IMR-90 (cell line): ENCODE data around the gene KNCN. TPM values are rescaled to one million over a fixed set of nuclear protein-coding genes. Genes with fewer than 3 reads are reported as not detected.

Experiments used
- ATAC-seq: fragments of 200-7000 bp; cut with Tn5 transposase; 2 replicates; pipeline ENCODE4 v1.9.1; 2020; ENCODE audit warnings: low read depth, mild to moderate bottlenecking, moderate library complexity
- BruUV-seq: library from RNA; stranded (reverse); fragments of 400-500 nt; replicated peaks from 2 replicates; lab custom pipeline; 2021; lab: Mats Ljungman, UMichigan
- CTCF ChIA-PET: fragments of 300-600 bp; formaldehyde crosslinking; extraction: SDS; loops from one replicate; lab custom pipeline; 2021; ENCODE audit warnings: antibody characterized with exemption; lab: Yijun Ruan, JAX
- POLR2A ChIA-PET: fragments of 300-600 bp; sonication (Branson Sonifier 250); formaldehyde crosslinking; loops from one replicate; lab custom pipeline; 2022; ENCODE audit warnings: antibody characterized with exemption; ENCODE audit not compliant: unreplicated experiment; lab: Charles Lee
- DNase-seq: peaks from one replicate; pipeline ENCODE4 v3.0.0; 2013
- H2AFZ ChIP-seq: replicated peaks from 2 replicates; pipeline ENCODE3; 2013; ENCODE audit warnings: low read length, mild to moderate bottlenecking; ENCODE audit not compliant: poor library complexity
- H2AK5ac ChIP-seq: 2 replicates; pipeline ENCODE4 v1.6.1; 2013; ENCODE audit warnings: low read depth, low read length, inconsistent platforms
- H2AK9ac ChIP-seq: replicated peaks from 2 replicates; pipeline ENCODE3; 2013; ENCODE audit warnings: mild to moderate bottlenecking, low read depth, low read length, moderate library complexity; ENCODE audit not compliant: poor library complexity
- H2BK120ac ChIP-seq: 2 replicates; pipeline ENCODE4 v1.6.1; 2013; ENCODE audit warnings: low read depth, low read length, inconsistent platforms
- H2BK15ac ChIP-seq: 3 replicates; pipeline ENCODE4 v1.6.1; 2013; ENCODE audit warnings: low read depth, low read length, inconsistent platforms
- H2BK20ac ChIP-seq: 2 replicates; pipeline ENCODE4 v1.6.1; 2013; ENCODE audit warnings: low read depth, mild to moderate bottlenecking, inconsistent platforms, low read length, moderate library complexity
- H2BK5ac ChIP-seq: 2 replicates; pipeline ENCODE4 v1.6.1; 2013; ENCODE audit warnings: mild to moderate bottlenecking, low read depth, low read length, inconsistent platforms; ENCODE audit not compliant: poor library complexity, severe bottlenecking
- H3K14ac ChIP-seq: replicated peaks from 2 replicates; pipeline ENCODE4 v1.6.1; 2013; ENCODE audit warnings: low read depth, low read length, inconsistent platforms
- H3K18ac ChIP-seq: 2 replicates; pipeline ENCODE4 v1.6.1; 2013; ENCODE audit warnings: low read depth, low read length, control low read depth
- H3K23ac ChIP-seq: 2 replicates; pipeline ENCODE4 v1.6.1; 2013; ENCODE audit warnings: low read depth, low read length, inconsistent platforms
- H3K27ac ChIP-seq: 2 replicates; pipeline ENCODE4 v1.5.1; 2013; ENCODE audit warnings: mild to moderate bottlenecking, control low read depth, low read length; ENCODE audit not compliant: insufficient read depth
- H3K27me3 ChIP-seq: 2 replicates; pipeline ENCODE4 v1.6.1; 2013; ENCODE audit warnings: low read length; ENCODE audit not compliant: control insufficient read depth, insufficient read depth
- H3K36me3 ChIP-seq: 2 replicates; pipeline ENCODE4 v1.6.1; 2013; ENCODE audit warnings: low read length, mixed read lengths; ENCODE audit not compliant: control insufficient read depth, insufficient read depth
- H3K4ac ChIP-seq: 2 replicates; pipeline ENCODE4 v1.6.1; 2013; ENCODE audit warnings: low read depth, low read length, inconsistent platforms
- H3K4me1 ChIP-seq: 2 replicates; pipeline ENCODE4 v1.6.1; 2013; ENCODE audit warnings: low read length, mixed read lengths; ENCODE audit not compliant: control insufficient read depth, insufficient read depth
- H3K4me2 ChIP-seq: 2 replicates; pipeline ENCODE4 v1.6.1; 2013; ENCODE audit warnings: low read depth, mild to moderate bottlenecking, control low read depth, low read length, moderate library complexity
- H3K4me3 ChIP-seq: 2 replicates; pipeline ENCODE4 v1.5.1; 2013; ENCODE audit warnings: low read depth, mild to moderate bottlenecking, control low read depth, low read length, moderate library complexity; ENCODE audit not compliant: insufficient read depth
- H3K56ac ChIP-seq: 2 replicates; pipeline ENCODE4 v1.6.1; 2013; ENCODE audit warnings: low read length, inconsistent platforms; ENCODE audit not compliant: insufficient read depth; ENCODE audit errors: extremely low read depth
- H3K79me1 ChIP-seq, 2 experiments: 2 replicates each; pipeline ENCODE4 v1.6.1; 2013; ENCODE audit warnings: low read length in 2 of 2, inconsistent platforms in 1 of 2, low read depth in 1 of 2
- H3K9ac ChIP-seq: 2 replicates; pipeline ENCODE4 v1.6.1; 2013; ENCODE audit warnings: low read depth, low read length, control low read depth
- H3K9me1 ChIP-seq: 2 replicates; pipeline ENCODE4 v1.6.1; 2013; ENCODE audit warnings: low read length, inconsistent platforms; ENCODE audit not compliant: insufficient read depth
- H3K9me3 ChIP-seq: 2 replicates; pipeline ENCODE4 v1.6.1; 2013; ENCODE audit warnings: low read length; ENCODE audit not compliant: control insufficient read depth, insufficient read depth
- H4K20me1 ChIP-seq: 2 replicates; pipeline ENCODE4 v1.6.1; 2013; ENCODE audit warnings: low read length, inconsistent platforms; ENCODE audit not compliant: insufficient read depth
- H4K5ac ChIP-seq: 2 replicates; pipeline ENCODE4 v1.6.1; 2013; ENCODE audit warnings: mild to moderate bottlenecking, low read depth, low read length, control low read depth
- H4K8ac ChIP-seq, 2 experiments: 2 replicates each; pipeline ENCODE4 v1.6.1; 2013; ENCODE audit warnings: low read depth in 2 of 2, low read length in 2 of 2, control low read depth in 1 of 2, inconsistent platforms in 1 of 2
- H4K91ac ChIP-seq: 2 replicates; pipeline ENCODE4 v1.6.1; 2013; ENCODE audit warnings: low read depth, low read length, inconsistent platforms; ENCODE audit not compliant: insufficient read depth
- BHLHE40 ChIP-seq: fragments of 150-350 bp; IDR thresholded peaks from 2 replicates; pipeline ENCODE4 v1.6.1; 2016; ENCODE audit warnings: mild to moderate bottlenecking, low read depth, low read length
- CEBPB ChIP-seq: IDR thresholded peaks from 2 replicates; pipeline ENCODE4 v1.6.1; 2012; ENCODE audit warnings: low read depth, low read length, improper control_type of control experiment
- CHD1 ChIP-seq: IDR thresholded peaks from 2 replicates; pipeline ENCODE4 v1.6.1; 2012; ENCODE audit warnings: low read depth, low read length, improper control_type of control experiment
- FOS ChIP-seq: fragments of 150-350 bp; IDR thresholded peaks from 2 replicates; pipeline ENCODE4 v1.6.1; 2016; ENCODE audit warnings: low read depth, low read length
- MAFK ChIP-seq: IDR thresholded peaks from 2 replicates; pipeline ENCODE4 v1.6.1; 2012; ENCODE audit warnings: low read depth, low read length, improper control_type of control experiment
- MAZ ChIP-seq: IDR thresholded peaks from 2 replicates; pipeline ENCODE4 v1.6.1; 2012; ENCODE audit warnings: low read depth, mild to moderate bottlenecking, low read length, improper control_type of control experiment, moderate library complexity, borderline replicate concordance
- POLR2A ChIP-seq: IDR thresholded peaks from 2 replicates; pipeline ENCODE4 v1.6.1; 2012; ENCODE audit warnings: mild to moderate bottlenecking, low read depth, low read length
- RAD21 ChIP-seq: IDR thresholded peaks from 2 replicates; pipeline ENCODE4 v1.6.1; 2012; ENCODE audit warnings: low read length, improper control_type of control experiment
- RCOR1 ChIP-seq: IDR thresholded peaks from 2 replicates; pipeline ENCODE4 v1.6.1; 2012; ENCODE audit warnings: mild to moderate bottlenecking, low read length, improper control_type of control experiment; ENCODE audit not compliant: insufficient replicate concordance
- RFX5 ChIP-seq: IDR thresholded peaks from 2 replicates; pipeline ENCODE4 v1.8.0; 2012; ENCODE audit warnings: low read depth, mild to moderate bottlenecking, low read length, moderate library complexity
- WGBS, 2 experiments: methylation state at CpG; one replicate each; pipeline versions ENCODE4 v1.1.5 to v1.1.7; 2013; ENCODE audit warnings: missing lambda C conversion rate in 2 of 2; ENCODE audit not compliant: insufficient read length in 1 of 2; ENCODE audit errors: extremely low coverage in 2 of 2; 5-methylcytosine and 5-hydroxymethylcytosine counted together
- dilution Hi-C: fragments of 300-500 bp; cut with HindIII; formaldehyde crosslinking; loops from one replicate; pipeline ENCODE4 v1.14.3; 2018; ENCODE audit warnings: low sequenced_read_pairs; ENCODE audit not compliant: unreplicated experiment
- in situ Hi-C: fragments of 300-500 bp; cut with MboI; formaldehyde crosslinking; loops from 3 replicates; pipeline ENCODE4 v1.14.3; 2019; ENCODE audit warnings: low sequenced_read_pairs, inconsistent platforms, mixed read lengths
- intact Hi-C: fragments of 100-400 bp; cut with micrococcal nuclease; formaldehyde crosslinking; loops from 2 replicates; pipeline ENCODE4 v1.10.0; 2022
- polyA plus RNA-seq, 3 experiments: library from polyadenylated mRNA; depleted of rRNA; stranded (reverse); fragments of >200 nt; gene quantifications; 2 replicates each; pipeline ENCODE4 v1.2.3, GENCODE V29; 2012; ENCODE audit warnings: low replicate concordance in 1 of 3
- total RNA-seq: library from RNA; depleted of rRNA; stranded (reverse); fragments of >200 nt; gene quantifications from 2 replicates; pipeline ENCODE4 v1.2.3, GENCODE V29; 2012
- TF ChIP-seq, protein P1 (sequence below): fragments of 150-350 bp; IDR thresholded peaks from 2 replicates; pipeline ENCODE4 v1.6.1; 2017; ENCODE audit warnings: mild to moderate bottlenecking, antibody characterized with exemption, low read length, low read depth
- TF ChIP-seq, protein P2 (sequence below): conservative IDR thresholded peaks from 2 replicates; pipeline ENCODE4 v1.5.1; 2012; ENCODE audit warnings: mild to moderate bottlenecking, low read depth, low read length, improper control_type of control experiment

KNCN gene
- total and polyA plus RNA-seq, 2 of the 4 experiments (the other 2 are of a cell fraction), result not detected

DNA sequence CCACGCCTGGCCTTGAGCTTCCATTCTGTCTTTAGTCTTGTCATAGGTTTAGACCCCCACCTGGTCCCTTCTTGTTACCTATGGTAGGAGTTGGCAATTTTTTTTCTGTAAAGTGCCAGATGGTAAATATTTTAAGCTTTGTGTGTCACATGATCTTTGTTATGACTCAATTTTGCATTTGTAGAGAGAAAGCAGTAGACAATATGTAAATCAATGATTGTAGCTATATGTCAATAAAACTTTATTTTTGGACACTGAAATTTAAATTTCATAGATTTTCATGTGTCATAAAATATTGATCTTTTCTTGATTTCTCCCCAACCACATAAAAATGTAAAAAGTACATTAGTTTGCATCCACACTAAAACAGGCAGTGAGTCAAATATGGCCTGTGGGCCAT is 44.6 kb upstream of the KNCN start:
- Histone ChIP-seq H3K9me3 (no peaks in the 10 kb centered on the region), H3K36me3 (peaks cover 29% of the 10 kb centered on the region), H3K4me3 (no peak overlapping the region), H3K4ac (no peak overlapping the region), H2BK20ac (no peak overlapping the region), H3K27me3 (no peaks in the 10 kb centered on the region), H3K9ac (no peak overlapping the region), H3K9me1 (peaks cover 20% of the 10 kb centered on the region; the same call in 1 of the 2 replicates), H3K23ac (no peak overlapping the region), H3K56ac (no peak overlapping the region), H4K8ac (no peak overlapping the region), H4K91ac (no peak overlapping the region), H4K5ac (no peak overlapping the region), H3K14ac (no peak overlapping the region), H4K20me1 (peaks cover 20% of the 10 kb centered on the region; the same call in 1 of the 2 replicates), H2BK5ac (no peak overlapping the region), H3K4me1 (peaks cover 8% of the 10 kb centered on the region), H3K79me1 (peaks cover 21 to 51% of the 10 kb centered on the region in 2 experiments), H2AFZ (no peak overlapping the region), H2BK15ac (no peak overlapping the region), H2AK5ac (no peak overlapping the region), H3K27ac (no peak overlapping the region), H3K18ac (no peak overlapping the region), H2AK9ac (no peak overlapping the region), H3K4me2 (no peak overlapping the region), H2BK120ac (no peak overlapping the region)
- ATAC-seq, result no peak
- DNase-seq, result no peak
- in situ Hi-C loops (no loop called here), dilution Hi-C loops (no loop called here), intact Hi-C loops (no loop called here)
- no CpG with 5 or more reads among the region's 1 CpG for WGBS, 2 experiments
- ChIA-PET CTCF (interaction anchor here (1.2 kb wide), 1 partner anchor 8 kb away, joined by 8 read pairs; the partner anchor contains the start of gene MKNK1), POLR2A (no interaction called here)
- no TSS peak for BruUV-seq
- TF ChIP-seq BHLHE40 (no peak), CHD1 (no peak), MAFK (no peak), RCOR1 (no peak), POLR2A (no peak), CEBPB (no peak), RAD21 (no peak), FOS (no peak), MAZ (no peak), RFX5 (no peak)
- TF ChIP-seq, protein P1, sequence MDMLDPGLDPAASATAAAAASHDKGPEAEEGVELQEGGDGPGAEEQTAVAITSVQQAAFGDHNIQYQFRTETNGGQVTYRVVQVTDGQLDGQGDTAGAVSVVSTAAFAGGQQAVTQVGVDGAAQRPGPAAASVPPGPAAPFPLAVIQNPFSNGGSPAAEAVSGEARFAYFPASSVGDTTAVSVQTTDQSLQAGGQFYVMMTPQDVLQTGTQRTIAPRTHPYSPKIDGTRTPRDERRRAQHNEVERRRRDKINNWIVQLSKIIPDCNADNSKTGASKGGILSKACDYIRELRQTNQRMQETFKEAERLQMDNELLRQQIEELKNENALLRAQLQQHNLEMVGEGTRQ, result no peak
- TF ChIP-seq, protein P2, sequence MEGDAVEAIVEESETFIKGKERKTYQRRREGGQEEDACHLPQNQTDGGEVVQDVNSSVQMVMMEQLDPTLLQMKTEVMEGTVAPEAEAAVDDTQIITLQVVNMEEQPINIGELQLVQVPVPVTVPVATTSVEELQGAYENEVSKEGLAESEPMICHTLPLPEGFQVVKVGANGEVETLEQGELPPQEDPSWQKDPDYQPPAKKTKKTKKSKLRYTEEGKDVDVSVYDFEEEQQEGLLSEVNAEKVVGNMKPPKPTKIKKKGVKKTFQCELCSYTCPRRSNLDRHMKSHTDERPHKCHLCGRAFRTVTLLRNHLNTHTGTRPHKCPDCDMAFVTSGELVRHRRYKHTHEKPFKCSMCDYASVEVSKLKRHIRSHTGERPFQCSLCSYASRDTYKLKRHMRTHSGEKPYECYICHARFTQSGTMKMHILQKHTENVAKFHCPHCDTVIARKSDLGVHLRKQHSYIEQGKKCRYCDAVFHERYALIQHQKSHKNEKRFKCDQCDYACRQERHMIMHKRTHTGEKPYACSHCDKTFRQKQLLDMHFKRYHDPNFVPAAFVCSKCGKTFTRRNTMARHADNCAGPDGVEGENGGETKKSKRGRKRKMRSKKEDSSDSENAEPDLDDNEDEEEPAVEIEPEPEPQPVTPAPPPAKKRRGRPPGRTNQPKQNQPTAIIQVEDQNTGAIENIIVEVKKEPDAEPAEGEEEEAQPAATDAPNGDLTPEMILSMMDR, result no peak
